Muscle of back (tissue), 13 donors: ENCODE measurements around the gene CCR9. TPM values are rescaled to one million over a fixed set of nuclear protein-coding genes. Genes with fewer than 3 reads are reported as not detected.
"Not testable (repeated sequence)": the region's sequence is repeated elsewhere in the genome, so short reads cannot be mapped to it uniquely, and the experiment has no call there.

ENCODE experiments used
- DNase-seq, 3 donors: peaks; one replicate each; pipeline versions ENCODE4 v3.0.0 to v3.0.0-alpha.2; 2013
- long read RNA-seq, 9 donors: transcript quantifications; one replicate each; lab custom pipeline, GENCODE V29; 2026
- polyA plus RNA-seq, 10 donors: library from polyadenylated mRNA; unstranded; fragments of 120-200 nt; gene quantifications; one replicate each; pipeline ENCODE4 v1.2.1, GENCODE V29; 2013; ENCODE audit not compliant: insufficient read length in 10 of 10

The CCR9 gene
- polyA plus RNA-seq = under 1 TPM in 3 of 10 donors, not detected in 7; 0.11 to 0.31 (median 0.13) TPM
- long read RNA-seq, donor 1 = 0 reads
- long read RNA-seq, donor 2 = 0 reads
- long read RNA-seq, donor 3 = 0 reads
- long read RNA-seq, donor 4 = 0 reads
- long read RNA-seq, donor 5 = 0 reads
- long read RNA-seq, donor 6 = 0 reads
- long read RNA-seq, donor 7 = 0 reads
- long read RNA-seq, donor 8 = 0 reads
- long read RNA-seq, donor 9 = 0 reads

- no peak for DNase-seq
Measured at GRCh38 chr3:45885979-45886705, at the start of gene CCR9. Gene CCR9 (plus strand): TSS chr3:45886543. CDS start chr3:45894934, 8,391 bp downstream.

- DNase-seq = no peak
Measured at GRCh38 chr3:45838466-45838865, 47.9 kb upstream of the CCR9 start.

- DNase-seq = peak in 1 of 3 donors; percentile 3
Measured at GRCh38 chr3:45841420-45841756, 45.0 kb upstream of the CCR9 start.

- peak; percentile 96 to 98 (median 96) for DNase-seq
Measured at GRCh38 chr3:45841757-45842491, 44.4 kb upstream of the CCR9 start, which contains the start of gene LZTFL1. Gene LZTFL1 (minus strand): TSS chr3:45842119. CDS start chr3:45841991, 128 bp downstream.

- no peak for DNase-seq
Measured at GRCh38 chr3:45842851-45843625, 43.3 kb upstream of the CCR9 start.

- DNase-seq = no peak
Measured at GRCh38 chr3:45844616-45845015, 41.7 kb upstream of the CCR9 start.

GRCh38 chr3:45848392-45848791, 38.0 kb upstream of the CCR9 start:
- no peak for DNase-seq

GRCh38 chr3:45852828-45853227, 33.5 kb upstream of the CCR9 start:
- no peak for DNase-seq

GRCh38 chr3:45856323-45856722, 30.0 kb upstream of the CCR9 start:
- DNase-seq = not testable (repeated sequence)

GRCh38 chr3:45857024-45857423, 29.3 kb upstream of the CCR9 start:
- DNase-seq = not testable (repeated sequence)

- no peak for DNase-seq
Measured at GRCh38 chr3:45858809-45859543, 27.4 kb upstream of the CCR9 start.

- no peak for DNase-seq
Measured at GRCh38 chr3:45860481-45860880, 25.9 kb upstream of the CCR9 start.

GRCh38 chr3:45861043-45861719, 25.2 kb upstream of the CCR9 start:
- DNase-seq = no peak

- no peak for DNase-seq
Measured at GRCh38 chr3:45864760-45865519, 21.4 kb upstream of the CCR9 start.

GRCh38 chr3:45865563-45865962, 20.8 kb upstream of the CCR9 start:
- DNase-seq = no peak

GRCh38 chr3:45868213-45868612, 18.1 kb upstream of the CCR9 start:
- no peak for DNase-seq

- no peak for DNase-seq
Measured at GRCh38 chr3:45868650-45869049, 17.7 kb upstream of the CCR9 start.

GRCh38 chr3:45869638-45870037, 16.7 kb upstream of the CCR9 start:
- DNase-seq = no peak

GRCh38 chr3:45870099-45870498, 16.2 kb upstream of the CCR9 start:
- no peak for DNase-seq

- no peak for DNase-seq
Measured at GRCh38 chr3:45871780-45872179, 14.6 kb upstream of the CCR9 start.
